ENCODE measurements around the gene ZNF442. TPM values are rescaled to one million over a fixed set of nuclear protein-coding genes. Genes with fewer than 3 reads are reported as not detected.
A peak's percentile ranks its signal among the peaks of the same experiment; 100 is the strongest.

The ZNF442 gene
- total RNA-seq, 1 donor from 2014 or later = 14.9 TPM

GRCh38 chr19:12345197-12345596, 20.3 kb downstream of the ZNF442 start:
- no peak overlapping the region for H3K4me3 ChIP-seq
- peaks cover 69% of the 10 kb centered on the region for H3K9me3 Mint-ChIP-seq

GRCh38 chr19:12333162-12334159, 32.0 kb downstream of the ZNF442 start, which contains the start of gene ZNF563:
ZNF563 (minus strand) TSS chr19:12333633; CDS start chr19:12333482, 151 bp downstream.
- peaks cover 8% of the 10 kb centered on the region for H3K4me1 ChIP-seq
- DNase-seq (ENCODE audit: low spot score) = peak; percentile 98
- H3K36me3 ChIP-seq = no peaks in the 10 kb centered on the region
- no peaks in the 10 kb centered on the region for H3F3A ChIP-seq (ENCODE audit: low read depth)
- no peaks in the 10 kb centered on the region for H3K79me2 ChIP-seq (ENCODE audit: low read depth)
- H3K4me2 ChIP-seq = peak within 1 kb of the TSS; percentile 91
- H3K4me3 ChIP-seq = peak within 1 kb of the TSS; percentile 60
- no peaks in the 10 kb centered on the region for H4K20me1 ChIP-seq (ENCODE audit: low read depth)
- peak within 1 kb of the TSS; percentile 93 for H3K4me3 Mint-ChIP-seq
- H3K36me3 Mint-ChIP-seq = peaks cover 1% of the 10 kb centered on the region
- H3K27me3 ChIP-seq = peaks cover 20% of the 10 kb centered on the region
- peak within 1 kb of the TSS; percentile 83 for H2AFZ ChIP-seq (replicated peaks)
- H3K4me1 Mint-ChIP-seq = peaks cover 14% of the 10 kb centered on the region
- peaks cover 3% of the 10 kb centered on the region for H3K27me3 Mint-ChIP-seq (ENCODE audit: insufficient read depth, low read depth)
- H3K9ac ChIP-seq = no peak within 1 kb of the TSS
- H3K27ac Mint-ChIP-seq = no peak within 1 kb of the TSS
- H3K9me3 ChIP-seq (ENCODE audit: low read depth) = no peaks in the 10 kb centered on the region
- H3K9me3 Mint-ChIP-seq = peaks cover 22% of the 10 kb centered on the region
- TF ChIP-seq EZH2 (IDR thresholded peaks at IDR 0.05) = no peak
- no peak for TF ChIP-seq CTCF (IDR thresholded peaks at IDR 0.05)
- no peak for TF ChIP-seq EZH2phosphoT487 (IDR thresholded peaks at IDR 0.05)
- no peak within 1 kb of the TSS for H3K27ac ChIP-seq

More at GRCh38 chr19:12345197-12345596, 20.3 kb downstream of the ZNF442 start:
- Histone ChIP-seq H3K4me2 (no peak overlapping the region), H3K27me3 (no peaks in the 10 kb centered on the region), H3K9ac (no peak overlapping the region), H3K27ac (no peak overlapping the region), H3K4me1 (no peaks in the 10 kb centered on the region), H3K36me3 (peaks cover 7% of the 10 kb centered on the region), H2AFZ (replicated peaks) (no peak overlapping the region), H3K9me3 (ENCODE audit: low read depth) (peaks cover 30% of the 10 kb centered on the region), H3K79me2 (ENCODE audit: low read depth) (no peaks in the 10 kb centered on the region), H3F3A (ENCODE audit: low read depth) (no peaks in the 10 kb centered on the region), H4K20me1 (ENCODE audit: low read depth) (no peaks in the 10 kb centered on the region)
- Mint-ChIP-seq H3K27me3 (ENCODE audit: insufficient read depth, low read depth) (no peaks in the 10 kb centered on the region), H3K27ac (no peak overlapping the region), H3K4me3 (no peak overlapping the region), H3K4me1 (no peaks in the 10 kb centered on the region), H3K36me3 (peaks cover 41% of the 10 kb centered on the region)
- DNase-seq (ENCODE audit: low spot score) = no peak
- TF ChIP-seq EZH2phosphoT487 (IDR thresholded peaks at IDR 0.05) (no peak), EZH2 (IDR thresholded peaks at IDR 0.05) (no peak), CTCF (IDR thresholded peaks at IDR 0.05) (no peak)

GRCh38 chr19:12331211-12331941, 34.1 kb downstream of the ZNF442 start:
- Histone ChIP-seq H3K36me3 (no peaks in the 10 kb centered on the region), H4K20me1 (ENCODE audit: low read depth) (no peaks in the 10 kb centered on the region), H3F3A (ENCODE audit: low read depth) (no peaks in the 10 kb centered on the region), H2AFZ (replicated peaks) (no peak overlapping the region), H3K4me2 (no peak overlapping the region), H3K9me3 (ENCODE audit: low read depth) (no peaks in the 10 kb centered on the region), H3K9ac (no peak overlapping the region), H3K4me3 (no peak overlapping the region), H3K4me1 (peaks cover 8% of the 10 kb centered on the region), H3K27ac (no peak overlapping the region), H3K79me2 (ENCODE audit: low read depth) (no peaks in the 10 kb centered on the region), H3K27me3 (peaks cover 20% of the 10 kb centered on the region)
- DNase-seq (ENCODE audit: low spot score) = peak; percentile 13
- Mint-ChIP-seq H3K27ac (no peak overlapping the region), H3K4me3 (peak overlapping the region; percentile 48), H3K9me3 (peaks cover 22% of the 10 kb centered on the region), H3K4me1 (peaks cover 14% of the 10 kb centered on the region), H3K36me3 (peaks cover 4% of the 10 kb centered on the region), H3K27me3 (ENCODE audit: insufficient read depth, low read depth) (peaks cover 3% of the 10 kb centered on the region)
- TF ChIP-seq EZH2phosphoT487 (IDR thresholded peaks at IDR 0.05) = no peak
- no peak for TF ChIP-seq CTCF (IDR thresholded peaks at IDR 0.05)
- no peak for TF ChIP-seq EZH2 (IDR thresholded peaks at IDR 0.05)

All from neural progenitor cell (in vitro differentiated cells).